C4-2B (cell line): ENCODE data around the gene NOP14.

Source experiments
- H3K27ac ChIP-seq: fragments of 450-650 bp; 2 replicates; pipeline ENCODE4 v1.5.1; 2017
- CTCF ChIP-seq: fragments of 450-650 bp; conservative IDR thresholded peaks from 2 replicates; pipeline ENCODE4 v1.5.1; 2017; ENCODE audit warnings: mild to moderate bottlenecking
- ZFX ChIP-seq: fragments of 450-650 bp; IDR thresholded peaks from 2 replicates; pipeline ENCODE4 v1.6.1; 2017

Gene NOP14

GRCh38 chr4:2930135-2930757, 33.0 kb downstream of the NOP14 start:
- no peak overlapping the region for H3K27ac ChIP-seq
- no peak for TF ChIP-seq CTCF
- TF ChIP-seq ZFX: no peak

GRCh38 chr4:2929469-2929868, 33.7 kb downstream of the NOP14 start:
- no peak overlapping the region for H3K27ac ChIP-seq

GRCh38 chr4:2928242-2929176, 34.7 kb downstream of the NOP14 start:
- TF ChIP-seq CTCF (no peak), ZFX (no peak)
- no peak overlapping the region for H3K27ac ChIP-seq

More at GRCh38 chr4:2929469-2929868, 33.7 kb downstream of the NOP14 start:
- TF ChIP-seq CTCF (no peak), ZFX (no peak)

- no peak overlapping the region for H3K27ac ChIP-seq
- TF ChIP-seq ZFX (no peak), CTCF (no peak)
Observed at GRCh38 chr4:2927696-2928075, 35.5 kb downstream of the NOP14 start.

GRCh38 chr4:2927016-2927695, 36.0 kb downstream of the NOP14 start:
- TF ChIP-seq ZFX (no peak), CTCF (no peak)

GRCh38 chr4:2925931-2926860, 37.0 kb downstream of the NOP14 start:
- no peak overlapping the region for H3K27ac ChIP-seq
- TF ChIP-seq ZFX (no peak), CTCF (no peak)

More at GRCh38 chr4:2927016-2927695, 36.0 kb downstream of the NOP14 start:
- H3K27ac ChIP-seq: no peak overlapping the region
